Neuronal stem cell (in vitro differentiated cells): ENCODE results near the gene SPACA4.
A peak's percentile ranks its signal among the peaks of the same experiment; 100 is the strongest.

Source experiments
- DNase-seq: peaks from one replicate; pipeline ENCODE4 v3.0.0-alpha.2; 2013; ENCODE audit warnings: low spot score
- H2AFZ ChIP-seq: one replicate; pipeline ENCODE4 v1.6.1; 2013; ENCODE audit warnings: mild to moderate bottlenecking, low read length, inconsistent platforms
- H2AK5ac ChIP-seq: 2 replicates; pipeline ENCODE4 v1.6.1; 2013; ENCODE audit warnings: low read depth, mild to moderate bottlenecking, inconsistent platforms, low read length, moderate library complexity, mixed read lengths
- H2BK120ac ChIP-seq: 2 replicates; pipeline ENCODE4 v1.6.1; 2013; ENCODE audit warnings: low read depth, mild to moderate bottlenecking, inconsistent platforms, low read length, moderate library complexity, mixed read lengths
- H2BK12ac ChIP-seq: one replicate; pipeline ENCODE4 v1.6.1; 2013; ENCODE audit warnings: low read length, inconsistent platforms
- H2BK15ac ChIP-seq: 2 replicates; pipeline ENCODE4 v1.6.1; 2013; ENCODE audit warnings: mild to moderate bottlenecking, low read length, inconsistent platforms, mixed read lengths
- H2BK5ac ChIP-seq: one replicate; pipeline ENCODE4 v1.6.1; 2013; ENCODE audit warnings: inconsistent platforms, mild to moderate bottlenecking, low read length, moderate library complexity
- H3K14ac ChIP-seq: one replicate; pipeline ENCODE4 v1.6.1; 2013; ENCODE audit warnings: low read length, inconsistent platforms
- H3K18ac ChIP-seq: 2 replicates; pipeline ENCODE4 v1.6.1; 2013; ENCODE audit warnings: low read length, inconsistent platforms
- H3K23ac ChIP-seq: 2 replicates; pipeline ENCODE4 v1.6.1; 2013; ENCODE audit warnings: low read depth, mild to moderate bottlenecking, mixed read lengths, low read length, inconsistent platforms; ENCODE audit not compliant: poor library complexity
- H3K27ac ChIP-seq: replicated peaks from 3 replicates; pipeline ENCODE4 v1.5.1; 2013; ENCODE audit warnings: low read length, inconsistent platforms
- H3K27me3 ChIP-seq, 3 experiments: 2 replicates each; pipeline ENCODE4 v1.6.1; 2013; ENCODE audit warnings: low read length in 3 of 3, mild to moderate bottlenecking in 2 of 3, inconsistent platforms in 1 of 3, low read depth in 1 of 3, mixed read lengths in 1 of 3, moderate library complexity in 1 of 3; ENCODE audit not compliant: control insufficient read depth in 3 of 3, insufficient read depth in 3 of 3
- H3K36me3 ChIP-seq, 2 donors: replicated peaks in 1 of 2; 2 replicates each; pipeline ENCODE4 v1.6.1; 2013; ENCODE audit warnings: low read length in 2 of 2; ENCODE audit not compliant: control insufficient read depth in 2 of 2, insufficient read depth in 2 of 2
- H3K4ac ChIP-seq: 2 replicates; pipeline ENCODE4 v1.6.1; 2013; ENCODE audit warnings: inconsistent platforms, mild to moderate bottlenecking, low read length, moderate library complexity
- H3K4me1 ChIP-seq, 2 donors: 1 replicate in 1 of 2; 2 replicates in 1 of 2; pipeline ENCODE4 v1.6.1; 2013; ENCODE audit warnings: low read length in 2 of 2, low read depth in 1 of 2; ENCODE audit not compliant: control insufficient read depth in 2 of 2, insufficient read depth in 1 of 2
- H3K4me2 ChIP-seq: one replicate; pipeline ENCODE4 v1.6.1; 2013; ENCODE audit warnings: mild to moderate bottlenecking, low read length, inconsistent platforms; ENCODE audit not compliant: insufficient read depth, poor library complexity, severe bottlenecking
- H3K4me3 ChIP-seq, 2 donors: 2 replicates each; pipeline ENCODE4 v1.5.1; 2013; ENCODE audit warnings: low read length in 2 of 2, mild to moderate bottlenecking in 2 of 2, inconsistent platforms in 1 of 2, moderate library complexity in 1 of 2
- H3K79me1 ChIP-seq: one replicate; pipeline ENCODE4 v1.6.1; 2013; ENCODE audit warnings: low read depth, mild to moderate bottlenecking, inconsistent platforms, low read length, moderate library complexity
- H3K9ac ChIP-seq: one replicate; pipeline ENCODE4 v1.6.1; 2013; ENCODE audit warnings: mild to moderate bottlenecking, low read depth, low read length, inconsistent platforms; ENCODE audit not compliant: poor library complexity
- H3K9me3 ChIP-seq, 2 donors: replicated peaks in 1 of 2; 2 replicates each; pipeline versions ENCODE3 to v1.6.1; 2013; ENCODE audit warnings: low read length in 2 of 2, mild to moderate bottlenecking in 2 of 2, inconsistent platforms in 1 of 2, low read depth in 1 of 2, mixed read lengths in 1 of 2, moderate library complexity in 1 of 2; ENCODE audit not compliant: control insufficient read depth in 2 of 2, insufficient read depth in 1 of 2
- H4K8ac ChIP-seq: one replicate; pipeline ENCODE4 v1.6.1; 2013; ENCODE audit warnings: low read depth, mild to moderate bottlenecking, inconsistent platforms, low read length, moderate library complexity
- H4K91ac ChIP-seq: one replicate; pipeline ENCODE4 v1.6.1; 2013; ENCODE audit warnings: low read length, low read depth, mild to moderate bottlenecking, inconsistent platforms; ENCODE audit not compliant: poor library complexity
- WGBS, 2 donors: extraction: QIAGEN DNeasy Blood & Tissue Kit; methylation state at CpG; one replicate each; pipeline ENCODE4 v1.1.7; 2013; ENCODE audit warnings: missing lambda C conversion rate in 2 of 2, mixed read lengths in 1 of 2; ENCODE audit not compliant: insufficient read length in 2 of 2, insufficient replicate concordance in 1 of 2; ENCODE audit errors: extremely low coverage in 2 of 2; 5-methylcytosine and 5-hydroxymethylcytosine counted together

SPACA4 gene

DNA sequence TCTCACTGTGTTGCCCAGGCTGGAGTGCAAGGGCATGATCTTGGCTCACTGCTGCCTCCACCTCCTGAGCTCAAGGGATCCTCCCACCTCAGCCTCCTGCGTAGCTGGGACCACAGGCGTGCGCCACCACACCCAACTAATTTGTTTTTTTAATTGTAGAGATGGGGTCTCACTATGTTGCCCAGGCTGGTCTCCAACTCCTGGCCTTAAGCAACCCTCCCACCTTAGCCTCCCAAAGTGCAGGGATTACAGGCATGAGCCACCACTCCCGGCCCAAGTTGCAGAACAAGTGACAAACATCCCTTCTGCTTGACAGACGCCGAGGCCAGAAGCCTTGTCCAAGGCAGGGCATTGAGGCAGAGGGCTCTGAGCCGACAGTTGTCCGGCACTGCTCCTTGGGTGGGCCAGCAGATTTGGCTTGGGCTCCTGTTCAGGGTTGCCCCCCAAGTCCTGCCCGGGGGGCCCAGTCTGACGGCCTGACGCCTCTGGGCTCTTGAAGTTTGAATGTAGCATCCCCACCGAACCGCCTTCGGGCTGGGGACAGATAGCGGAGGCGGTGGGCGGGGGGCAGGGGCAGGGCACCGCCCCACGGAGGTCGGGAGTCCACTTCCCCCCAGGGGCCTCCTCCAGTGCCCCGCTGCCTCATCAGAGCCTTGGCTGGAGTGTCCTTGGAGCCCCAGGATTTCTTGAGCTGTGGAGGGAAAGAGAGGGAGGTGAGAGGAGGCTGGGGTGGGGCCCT is 5.7 kb upstream of the SPACA4 start:
- Histone ChIP-seq H2AK5ac (peak overlapping the region; percentile 70), H3K79me1 (peaks cover 2% of the 10 kb centered on the region), H3K14ac (no peak overlapping the region), H2BK12ac (no peak overlapping the region), H2BK120ac (no peak overlapping the region), H3K27ac (no peak overlapping the region), H3K36me3 (no peaks in the 10 kb centered on the region), H3K4me3 (no peak overlapping the region), H4K91ac (no peak overlapping the region), H3K27me3 (peaks cover 0 to 6% (median 0%) of the 10 kb centered on the region in 3 experiments), H4K8ac (no peak overlapping the region), H2AFZ (no peak overlapping the region), H2BK15ac (peak overlapping the region; percentile 58), H3K18ac (peak overlapping the region; percentile 48), H3K4me1 (no peaks in the 10 kb centered on the region), H3K4me2 (no peak overlapping the region), H2BK5ac (no peak overlapping the region), H3K9ac (no peak overlapping the region), H3K23ac (no peak overlapping the region), H3K4ac (no peak overlapping the region), H3K9me3 (no peaks in the 10 kb centered on the region)
- no peak for DNase-seq
- WGBS, 2 donors: no CpG with 5 or more reads among the region's 21 CpGs

GRCh38 chr19:48603001-48603400 is 3.5 kb upstream of the SPACA4 start:
- H3K36me3 ChIP-seq: no peaks in the 10 kb centered on the region
- peaks cover 0 to 6% (median 0%) of the 10 kb centered on the region in 3 experiments for H3K27me3 ChIP-seq
- H2AK5ac ChIP-seq: peak overlapping the region; percentile 81
- no peak overlapping the region for H4K8ac ChIP-seq
- H3K9me3 ChIP-seq: no peaks in the 10 kb centered on the region
- H3K4me1 ChIP-seq: no peaks in the 10 kb centered on the region
- no peak overlapping the region for H4K91ac ChIP-seq
- H2BK15ac ChIP-seq: peak overlapping the region; percentile 75
- peak overlapping the region; percentile 10 for H2BK12ac ChIP-seq
- WGBS, 2 donors: no CpG with 5 or more reads among the region's 9 CpGs
- H2BK120ac ChIP-seq: no peak overlapping the region
- no peak overlapping the region for H2AFZ ChIP-seq
- H3K4me2 ChIP-seq: no peak overlapping the region
- peaks cover 2% of the 10 kb centered on the region for H3K79me1 ChIP-seq
- H3K18ac ChIP-seq: peak overlapping the region; percentile 87
- no peak overlapping the region for H3K4me3 ChIP-seq
- H3K14ac ChIP-seq: no peak overlapping the region
- no peak overlapping the region for H3K4ac ChIP-seq
- H3K27ac ChIP-seq: no peak overlapping the region
- no peak for DNase-seq
- H2BK5ac ChIP-seq: peak overlapping the region; percentile 53
- H3K9ac ChIP-seq: no peak overlapping the region
- no peak overlapping the region for H3K23ac ChIP-seq

DNA sequence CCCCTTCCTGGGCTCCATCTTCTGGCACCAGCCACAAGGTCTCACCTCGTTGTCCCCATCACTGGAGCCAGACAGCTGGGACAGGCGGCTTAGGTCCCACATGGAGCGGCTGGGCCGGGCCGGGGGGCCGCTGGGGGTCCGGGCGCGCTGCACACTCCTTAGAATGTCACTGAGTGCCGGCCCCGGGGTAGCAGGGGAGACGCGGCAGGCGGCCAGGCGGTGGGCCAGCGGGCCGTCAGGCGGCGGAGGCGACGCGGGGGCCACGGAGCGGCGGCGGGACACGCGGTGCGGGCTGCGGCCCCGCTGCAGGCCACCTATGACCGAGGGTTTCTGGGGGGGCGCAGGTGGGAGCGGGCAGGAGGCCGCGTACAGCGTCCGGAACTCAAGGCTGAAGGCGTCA is 3.1 kb upstream of the SPACA4 start:
- no peak overlapping the region for H3K14ac ChIP-seq
- H3K4ac ChIP-seq: no peak overlapping the region
- no peak overlapping the region for H2AFZ ChIP-seq
- H3K9me3 ChIP-seq: no peaks in the 10 kb centered on the region
- H3K4me1 ChIP-seq: no peaks in the 10 kb centered on the region
- H3K27ac ChIP-seq: no peak overlapping the region
- peak overlapping the region; percentile 75 for H2BK15ac ChIP-seq
- H3K27me3 ChIP-seq: peaks cover 0 to 5% (median 0%) of the 10 kb centered on the region in 3 experiments
- no peak overlapping the region for H3K9ac ChIP-seq
- WGBS, 2 donors: no CpG with 5 or more reads among the region's 39 CpGs
- no peak overlapping the region for H4K8ac ChIP-seq
- no peaks in the 10 kb centered on the region for H3K36me3 ChIP-seq
- H3K23ac ChIP-seq: no peak overlapping the region
- no peak overlapping the region for H2BK120ac ChIP-seq
- no peak for DNase-seq
- H4K91ac ChIP-seq: no peak overlapping the region
- H2AK5ac ChIP-seq: peak overlapping the region; percentile 81
- peak overlapping the region; percentile 87 for H3K18ac ChIP-seq
- H2BK12ac ChIP-seq: peak overlapping the region; percentile 10
- no peak overlapping the region for H3K4me3 ChIP-seq
- no peak overlapping the region for H3K4me2 ChIP-seq
- H2BK5ac ChIP-seq: peak overlapping the region; percentile 53
- peaks cover 2% of the 10 kb centered on the region for H3K79me1 ChIP-seq

GRCh38 chr19:48603850-48604249 is 2.7 kb upstream of the SPACA4 start:
- Histone ChIP-seq H4K91ac (no peak overlapping the region), H3K4me2 (no peak overlapping the region), H2AK5ac (peak overlapping the region; percentile 46), H3K36me3 (no peaks in the 10 kb centered on the region), H3K79me1 (peaks cover 2% of the 10 kb centered on the region), H3K4ac (no peak overlapping the region), H3K9ac (no peak overlapping the region), H2BK5ac (no peak overlapping the region), H3K27me3 (peaks cover 0 to under 1% (median 0%) of the 10 kb centered on the region in 3 experiments), H3K4me3 (no peak overlapping the region), H2BK120ac (no peak overlapping the region), H3K4me1 (no peaks in the 10 kb centered on the region), H3K27ac (no peak overlapping the region), H3K9me3 (no peaks in the 10 kb centered on the region), H3K14ac (no peak overlapping the region), H2AFZ (no peak overlapping the region), H2BK12ac (no peak overlapping the region), H3K23ac (no peak overlapping the region), H3K18ac (no peak overlapping the region), H2BK15ac (no peak overlapping the region), H4K8ac (no peak overlapping the region)
- no CpG with 5 or more reads among the region's 9 CpGs for WGBS, 2 donors
- DNase-seq: no peak
